GM15510 (cell line): ENCODE measurements around the gene ATG16L1.

Source experiments
- POLR2A ChIP-seq: IDR thresholded peaks from 3 replicates; pipeline ENCODE4 v1.6.1; 2011; ENCODE audit warnings: borderline replicate concordance; ENCODE audit not compliant: insufficient read length; ENCODE audit errors: extremely low read depth

The ATG16L1 gene

GRCh38 chr2:233290051-233290845 is 38.8 kb downstream of the ATG16L1 start:
- TF ChIP-seq POLR2A: no peak

GRCh38 chr2:233295891-233296290 is 44.4 kb downstream of the ATG16L1 start:
- TF ChIP-seq POLR2A: no peak

- TF ChIP-seq POLR2A: no peak
These were observed 45.6 kb downstream of the ATG16L1 start for GRCh38 chr2:233297076-233297475.

- TF ChIP-seq POLR2A: no peak
These were observed 48.9 kb downstream of the ATG16L1 start for GRCh38 chr2:233300401-233300800.

- TF ChIP-seq POLR2A: no peak
These were observed 49.8 kb downstream of the ATG16L1 start for GRCh38 chr2:233301248-233301647.

GRCh38 chr2:233301811-233302210 is 50.3 kb downstream of the ATG16L1 start:
- no peak for TF ChIP-seq POLR2A

GRCh38 chr2:233303252-233303651 is 51.8 kb downstream of the ATG16L1 start:
- no peak for TF ChIP-seq POLR2A

GRCh38 chr2:233307565-233307964 is 56.1 kb downstream of the ATG16L1 start, which contains the start of gene SAG:
SAG (plus strand) TSS chr2:233307816; CDS start chr2:233309190, 1,374 bp downstream.
- no peak for TF ChIP-seq POLR2A

- no peak for TF ChIP-seq POLR2A
These were observed 59.9 kb downstream of the ATG16L1 start for GRCh38 chr2:233311241-233311926.

- no peak for TF ChIP-seq POLR2A
These were observed 61.4 kb downstream of the ATG16L1 start for GRCh38 chr2:233312874-233313273.

GRCh38 chr2:233314180-233314925 is 62.9 kb downstream of the ATG16L1 start:
- no peak for TF ChIP-seq POLR2A

GRCh38 chr2:233317196-233317943 is 65.9 kb downstream of the ATG16L1 start:
- TF ChIP-seq POLR2A: no peak

GRCh38 chr2:233319256-233319655 is 67.8 kb downstream of the ATG16L1 start:
- TF ChIP-seq POLR2A: no peak

- TF ChIP-seq POLR2A: no peak
These were observed 69.0 kb downstream of the ATG16L1 start for GRCh38 chr2:233320470-233320869.
